NCI-H526 treated with DMSO at 0.1 percent for 48 hours (cell line): ENCODE data around the gene PUM1.

Source experiments
- DNase-seq: peaks from one replicate; lab custom pipeline; 2025; lab: John Stamatoyannopoulos, UW

PUM1 gene

DNA sequence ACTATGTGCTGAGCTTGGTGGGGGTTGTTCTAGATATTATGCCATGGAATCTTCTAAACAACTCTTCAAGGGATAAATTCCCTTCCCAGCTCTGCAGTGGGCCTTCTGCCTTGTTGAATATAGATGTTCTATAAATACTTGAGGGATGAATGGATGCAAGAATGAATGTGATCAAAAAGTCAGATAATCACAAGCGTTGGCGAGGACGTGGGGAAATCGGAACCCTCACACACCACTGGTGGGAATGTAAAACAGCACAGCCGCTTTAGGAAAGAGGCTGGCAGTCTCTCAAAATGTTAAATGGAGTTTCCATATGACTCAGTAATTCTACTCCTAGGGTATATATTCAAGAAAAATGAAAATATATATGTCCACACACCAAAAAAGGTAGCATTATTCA lies 176.0 kb downstream of the PUM1 start:
- no peak for DNase-seq

DNA sequence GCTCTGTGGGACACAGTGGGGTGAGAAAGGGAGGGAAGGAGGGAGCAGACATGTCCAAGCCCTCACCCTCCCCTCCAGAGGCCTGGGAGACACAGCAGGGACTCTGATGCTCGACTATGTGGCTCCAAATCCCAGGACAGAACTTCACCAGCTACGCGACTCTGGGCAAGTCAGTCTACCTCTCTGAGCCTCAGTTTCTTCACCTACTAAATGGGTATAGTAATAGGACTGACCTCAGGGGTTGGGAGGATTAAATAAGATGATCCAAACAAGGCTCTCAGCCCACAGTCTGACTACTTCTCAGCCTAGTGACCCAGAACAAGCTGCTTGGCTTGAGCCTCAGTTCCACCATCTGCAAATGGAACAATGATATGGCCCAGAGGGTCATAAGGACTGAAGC lies 176.5 kb downstream of the PUM1 start:
- DNase-seq, result no peak

DNA sequence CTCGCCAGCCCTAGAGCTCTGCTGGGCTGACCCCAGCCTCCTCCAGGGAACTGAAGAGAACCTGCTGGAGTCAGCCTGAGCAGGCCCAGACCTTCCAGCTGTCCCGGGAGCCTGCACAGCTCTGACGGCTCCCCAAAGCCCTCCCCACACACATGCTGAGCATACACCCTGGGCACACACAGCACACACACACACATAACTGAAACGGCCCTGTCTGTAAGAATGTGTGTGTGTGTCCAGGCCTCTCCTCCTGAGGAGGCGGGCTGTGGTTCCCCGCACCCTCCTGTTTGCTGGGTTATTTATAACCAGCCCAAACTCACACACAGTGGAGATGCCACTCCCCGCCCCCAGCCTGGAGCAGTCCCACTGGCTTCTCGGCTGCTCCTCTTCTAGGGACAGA lies 177.1 kb downstream of the PUM1 start:
- peak; percentile 66 for DNase-seq

DNA sequence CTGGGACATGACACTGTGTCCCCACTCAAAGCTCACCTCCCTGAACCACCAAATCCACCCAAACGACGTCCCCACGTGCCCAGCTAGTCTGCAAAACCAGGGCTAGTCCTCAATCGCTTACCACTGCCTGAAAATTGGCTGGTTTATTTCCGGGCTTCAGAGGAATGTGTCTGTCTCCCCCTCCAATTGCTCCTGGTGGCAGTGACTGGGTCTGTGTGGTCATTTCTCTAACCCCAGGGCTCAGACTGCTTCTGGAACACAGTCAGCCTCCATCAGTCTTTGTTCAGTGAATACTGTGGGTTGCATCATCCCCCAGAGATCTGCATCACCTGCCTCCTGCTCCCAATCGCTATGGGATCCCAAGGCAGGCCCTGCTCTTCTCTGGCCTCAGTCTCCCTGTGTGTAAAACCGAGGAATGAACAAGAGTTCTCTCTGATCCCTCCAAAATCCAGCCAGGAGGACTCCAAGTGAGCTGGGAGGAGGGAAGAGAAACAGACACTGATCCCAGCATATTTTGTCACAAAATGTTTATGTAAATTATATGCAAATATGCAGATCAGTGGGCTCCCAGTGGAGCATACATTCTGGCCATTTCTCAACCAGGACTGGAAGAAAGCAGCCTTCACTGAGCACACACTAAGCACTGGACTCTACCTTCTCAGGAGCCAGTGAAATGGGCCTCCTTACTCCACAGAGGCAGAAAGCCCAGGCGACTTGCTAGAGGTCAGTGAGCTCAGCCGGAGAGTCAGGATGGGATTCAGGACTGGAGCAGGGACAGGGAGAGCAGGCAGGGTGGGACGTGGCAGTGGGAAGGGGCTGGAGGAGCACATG lies 177.8 kb downstream of the PUM1 start:
- DNase-seq, result peak; percentile 70

DNA sequence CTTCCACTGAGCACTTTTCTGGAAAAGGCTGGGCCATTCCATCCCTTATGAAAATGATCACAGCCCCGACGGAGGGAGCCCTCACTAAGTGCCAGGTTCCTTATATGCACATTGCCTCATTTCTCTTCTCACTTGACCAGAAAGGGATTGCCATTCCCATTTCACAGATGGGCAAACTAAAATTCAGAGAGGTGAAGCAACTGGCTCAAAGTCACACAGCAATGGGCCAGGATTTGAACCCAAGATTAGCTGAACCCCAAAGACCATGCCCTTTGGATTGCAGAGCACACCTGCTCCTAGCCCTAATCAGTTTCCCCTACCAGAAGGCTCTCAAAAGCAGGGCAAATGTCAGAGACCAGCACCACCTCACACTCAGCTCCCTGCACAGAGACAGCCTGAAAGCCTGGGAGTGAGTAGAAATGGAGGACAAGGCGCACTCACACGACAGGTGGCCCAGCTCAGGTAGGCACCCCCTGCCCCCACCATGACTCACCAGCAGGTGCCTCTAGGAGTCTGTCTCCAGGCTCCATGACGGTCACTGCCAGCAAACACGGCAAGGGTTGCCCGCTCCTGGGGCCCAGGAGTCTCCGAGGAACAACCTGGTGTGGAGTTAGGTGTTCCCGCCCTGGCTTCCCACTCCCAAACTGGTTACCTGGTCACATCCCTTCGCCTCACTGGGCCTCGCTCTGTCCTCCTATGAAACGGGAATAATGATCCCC lies 178.6 kb downstream of the PUM1 start:
- DNase-seq, result no peak

DNA sequence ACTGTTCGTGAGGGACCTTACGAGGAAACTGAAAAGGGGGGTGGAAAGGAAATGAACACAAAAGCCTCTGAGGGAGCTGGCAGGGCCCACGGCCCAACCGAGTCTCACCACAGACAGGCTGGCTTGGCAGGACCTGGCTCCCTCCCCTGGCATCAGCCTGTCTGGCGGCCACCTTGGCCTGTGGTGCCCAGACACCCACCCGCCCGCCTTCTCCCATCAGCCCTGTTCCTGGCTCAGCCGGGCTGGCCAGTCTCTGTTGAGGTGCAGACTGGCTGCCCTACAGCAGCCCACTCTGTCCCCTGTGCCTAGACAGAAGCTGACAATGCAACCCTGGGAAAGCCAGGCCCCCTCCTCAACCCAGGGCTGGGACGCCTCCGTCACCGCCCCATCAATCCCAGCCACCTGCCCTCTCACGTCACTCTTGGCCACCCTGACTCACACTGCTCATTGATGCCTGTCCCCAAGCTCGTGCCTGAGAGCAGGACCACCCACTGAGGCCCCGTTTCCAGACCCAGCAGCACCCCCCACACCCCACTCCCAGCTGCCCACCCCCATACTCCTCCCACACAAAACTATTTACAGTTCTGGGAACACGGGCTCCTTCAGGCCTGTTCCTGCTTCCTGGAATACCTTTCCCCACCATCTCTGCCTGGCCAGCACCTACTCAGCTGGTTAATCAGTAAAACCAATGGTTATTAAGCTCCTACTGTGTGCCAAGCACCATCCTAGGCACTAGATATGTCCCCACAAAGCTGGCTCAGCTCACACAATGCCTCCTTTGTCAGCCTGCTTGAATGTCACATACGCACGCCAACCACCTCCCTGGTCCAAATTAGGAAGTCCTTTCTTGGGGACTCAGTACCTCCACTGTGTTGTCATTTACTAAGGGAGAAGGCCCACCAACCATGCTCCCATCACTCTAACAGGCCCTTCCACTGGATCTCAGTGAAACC lies 179.7 kb downstream of the PUM1 start:
- no peak for DNase-seq

DNA sequence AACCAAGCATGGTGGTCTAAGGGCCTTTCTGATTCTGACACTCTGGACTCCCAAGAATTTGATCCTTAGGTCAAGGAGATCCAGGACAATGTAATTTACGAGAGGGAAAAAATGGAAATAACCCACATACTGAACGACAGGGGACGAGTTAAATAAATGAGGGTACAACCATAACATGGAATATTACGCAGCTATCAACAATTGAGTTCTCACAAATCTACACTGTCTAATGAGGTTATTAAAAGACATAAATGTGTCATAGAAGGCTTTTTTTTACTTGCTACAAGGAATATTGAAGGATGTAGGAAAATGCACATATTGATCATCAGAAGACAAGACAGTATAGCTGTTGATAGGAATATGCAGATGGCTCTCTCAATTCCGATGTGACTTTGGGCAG lies 180.8 kb downstream of the PUM1 start:
- no peak for DNase-seq

DNA sequence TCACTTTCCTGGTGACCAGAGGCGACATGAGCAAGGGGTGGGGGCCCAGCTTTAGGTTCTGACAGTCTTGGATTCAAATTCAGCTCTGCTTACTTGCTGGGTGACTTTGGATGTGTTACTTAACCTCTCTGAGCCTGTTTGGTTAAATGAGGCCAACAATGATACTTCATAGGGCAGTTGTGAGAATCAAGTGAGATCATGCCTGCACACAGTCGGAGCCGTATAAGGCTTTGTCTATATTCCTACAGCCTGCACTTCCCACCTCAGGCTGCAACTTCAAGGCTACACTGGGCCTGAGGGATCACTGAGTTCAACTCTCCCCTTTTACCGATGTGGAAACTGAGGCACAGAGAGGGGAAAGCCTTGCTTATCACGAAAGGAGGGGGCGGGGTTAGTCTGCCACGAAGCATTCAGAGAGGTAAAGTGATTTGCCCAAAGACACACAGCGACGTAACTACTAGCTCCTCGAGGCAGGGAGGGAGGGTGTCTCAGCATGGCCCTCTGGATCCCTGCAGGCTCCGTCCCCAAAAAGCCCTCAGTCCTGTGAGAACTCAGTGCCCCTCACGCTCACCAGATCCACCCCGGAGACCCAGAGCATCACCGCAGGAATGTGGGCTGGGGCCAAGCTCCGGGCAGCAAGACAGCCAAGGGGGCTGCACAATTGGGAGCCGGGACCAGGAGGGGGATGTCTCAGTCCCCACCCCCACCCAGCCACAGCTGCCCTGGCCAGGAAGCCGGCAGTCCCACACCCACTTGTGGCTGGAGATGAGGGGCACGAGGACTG lies 181.9 kb downstream of the PUM1 start:
- no peak for DNase-seq

DNA sequence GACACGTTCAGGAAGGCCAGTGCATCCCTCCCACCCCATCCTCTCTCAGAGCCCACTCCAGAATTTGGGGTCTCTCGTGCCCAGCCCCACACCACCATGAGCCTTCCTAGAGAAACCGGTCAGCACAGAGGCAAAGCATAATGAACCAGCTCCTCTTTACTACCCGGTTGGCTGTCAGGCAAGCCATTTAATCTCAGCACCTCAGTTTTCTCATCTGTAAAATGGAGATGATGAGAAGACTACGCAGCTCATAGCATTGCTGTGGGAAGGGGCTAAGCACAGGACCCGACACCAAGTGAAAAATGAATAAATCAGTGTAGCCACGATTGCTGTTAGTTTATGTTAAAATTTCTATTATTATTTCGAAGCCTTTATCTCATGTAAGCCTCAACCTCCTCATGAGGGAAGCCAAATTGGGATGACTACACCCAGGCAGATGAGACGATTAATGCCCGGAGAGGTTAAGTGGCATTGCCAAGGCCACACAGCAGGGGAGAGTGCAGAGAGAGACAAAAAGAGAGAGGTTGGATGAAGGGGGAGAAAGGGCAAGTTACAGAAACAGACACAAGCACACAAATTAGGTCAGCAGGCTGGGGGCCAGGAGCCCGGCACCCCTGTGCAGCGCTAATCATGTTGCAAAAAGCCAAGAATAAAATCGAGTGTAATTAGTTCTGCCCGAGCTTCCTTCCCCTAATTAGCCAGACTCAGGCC lies 182.7 kb downstream of the PUM1 start:
- no peak for DNase-seq
